Tibial nerve (tissue), 4 donors: Measurements from ENCODE around the gene GIMAP7. TPM values are rescaled to one million over a fixed set of nuclear protein-coding genes. Genes with fewer than 3 reads are reported as not detected.
"Not testable (repeated sequence)": the region's sequence is repeated elsewhere in the genome, so short reads cannot be mapped to it uniquely, and the experiment has no call there.

ENCODE experiments used
- DNase-seq, 2 donors: peaks; one replicate each; pipeline ENCODE4 v3.0.0-alpha.2; 2019; ENCODE audit warnings: low spot score in 2 of 2
- H3K27ac ChIP-seq, 4 donors: fragments of 200-600 bp; sonication (generic) in 3 of 4; one replicate each; pipeline ENCODE4 v1.5.1; 2017 to 2019; ENCODE audit warnings: mild to moderate bottlenecking in 1 of 4
- H3K27me3 ChIP-seq, 2 donors: fragments of 200-600 bp; sonication (generic) in 1 of 2; one replicate each; pipeline versions ENCODE4 v1.5.1 to v1.6.0; 2017 to 2019
- H3K36me3 ChIP-seq, 3 donors: fragments of 200-600 bp; sonication (generic); one replicate each; pipeline ENCODE4 v1.5.1; 2018 to 2019
- H3K4me1 ChIP-seq, 4 donors: fragments of 200-600 bp; sonication (generic) in 3 of 4; one replicate each; pipeline ENCODE4 v1.5.1; 2017 to 2019
- H3K4me3 ChIP-seq, 4 donors: fragments of 200-600 bp; sonication (generic) in 3 of 4; one replicate each; pipeline ENCODE4 v1.5.1; 2017 to 2019; ENCODE audit warnings: mild to moderate bottlenecking in 1 of 4, moderate library complexity in 1 of 4
- H3K9me3 ChIP-seq, 4 donors: fragments of 200-600 bp; sonication (generic) in 3 of 4; one replicate each; pipeline ENCODE4 v1.5.1; 2017 to 2019
- EP300 ChIP-seq, 2 donors: sonication (generic); formaldehyde crosslinking; IDR thresholded peaks; one replicate each; pipeline ENCODE4 v1.6.1; 2017; ENCODE audit warnings: antibody characterized with exemption in 2 of 2, mild to moderate bottlenecking in 1 of 2
- POLR2A ChIP-seq, 2 donors: fragments of 450-650 bp; IDR thresholded peaks; one replicate each; pipeline ENCODE4 v1.6.1; 2017; ENCODE audit warnings: antibody characterized with exemption in 2 of 2, mild to moderate bottlenecking in 2 of 2, moderate library complexity in 2 of 2
- WGBS, 2 donors: methylation state at CpG; one replicate each; pipeline ENCODE4 v1.1.5; 2018; 5-methylcytosine and 5-hydroxymethylcytosine counted together
- total RNA-seq, 4 donors: library from RNA; depleted of rRNA; stranded (reverse); fragments of >200 nt; gene quantifications; one replicate each; pipeline ENCODE4 v1.1.0, GENCODE V29; 2016
- TF ChIP-seq, protein P1 (sequence below), 5 experiments: fragments of 200-600 bp in 3 of 5; fragments of 450-650 bp in 2 of 5; sonication (generic) in 3 of 5; IDR thresholded peaks; one replicate each; pipeline ENCODE4 v1.5.1; 2016 to 2019; ENCODE audit warnings: antibody characterized with exemption in 5 of 5, mild to moderate bottlenecking in 3 of 5, moderate library complexity in 2 of 5

Gene GIMAP7
- total RNA-seq, 4 donors from 2014 or later, result 18.8 to 25.7 (median 23.6) TPM

DNA sequence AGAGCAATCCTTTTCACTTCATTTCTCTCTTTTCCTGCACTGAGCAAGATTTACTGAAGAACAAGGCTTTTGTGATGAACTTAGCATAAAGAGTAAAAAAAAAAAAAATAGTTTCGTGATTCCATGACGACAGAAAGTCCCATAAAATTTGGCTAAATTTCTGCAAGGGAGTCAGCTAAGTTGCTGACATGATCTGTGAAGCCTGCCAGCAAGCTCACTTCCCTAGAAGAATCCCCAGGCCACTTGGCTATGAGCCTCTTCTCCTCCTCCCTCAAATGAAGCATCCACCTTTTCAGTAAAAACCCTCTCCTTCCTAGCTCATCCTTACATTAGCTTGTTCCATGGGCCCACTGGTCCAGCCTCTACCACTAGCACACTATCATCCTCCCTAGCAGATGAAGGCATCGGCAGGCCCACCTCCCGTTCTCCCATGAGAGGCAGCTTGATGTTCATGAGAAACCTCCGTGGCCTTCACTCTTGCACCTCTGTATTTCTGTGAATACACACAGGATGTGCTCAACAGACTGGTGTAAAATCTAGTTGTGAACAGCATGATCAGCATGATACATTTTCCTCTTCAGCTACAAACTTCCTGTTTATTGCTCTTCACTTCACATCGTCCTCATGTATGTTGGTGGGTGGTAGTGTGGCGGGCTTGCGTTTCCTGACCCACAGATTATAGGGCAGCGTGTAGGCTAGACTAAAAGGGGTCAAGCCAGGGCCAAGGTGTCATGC lies 33.3 kb upstream of the GIMAP7 start:
- no peak for DNase-seq
- Histone ChIP-seq H3K27me3 (no peaks in the 10 kb centered on the region), H3K27ac (peak overlapping the region in 3 of 4 donors; percentile 22 to 62 (median 59)), H3K9me3 (no peaks in the 10 kb centered on the region), H3K4me3 (no peak overlapping the region), H3K36me3 (peaks cover 0 to 4% (median 0%) of the 10 kb centered on the region in 3 donors), H3K4me1 (peaks cover 0 to 3% (median 0%) of the 10 kb centered on the region in 4 donors)
- 62 to 68% methylated on average over 9 of the region's 9 CpGs for WGBS, 2 donors
- TF ChIP-seq, protein P1, sequence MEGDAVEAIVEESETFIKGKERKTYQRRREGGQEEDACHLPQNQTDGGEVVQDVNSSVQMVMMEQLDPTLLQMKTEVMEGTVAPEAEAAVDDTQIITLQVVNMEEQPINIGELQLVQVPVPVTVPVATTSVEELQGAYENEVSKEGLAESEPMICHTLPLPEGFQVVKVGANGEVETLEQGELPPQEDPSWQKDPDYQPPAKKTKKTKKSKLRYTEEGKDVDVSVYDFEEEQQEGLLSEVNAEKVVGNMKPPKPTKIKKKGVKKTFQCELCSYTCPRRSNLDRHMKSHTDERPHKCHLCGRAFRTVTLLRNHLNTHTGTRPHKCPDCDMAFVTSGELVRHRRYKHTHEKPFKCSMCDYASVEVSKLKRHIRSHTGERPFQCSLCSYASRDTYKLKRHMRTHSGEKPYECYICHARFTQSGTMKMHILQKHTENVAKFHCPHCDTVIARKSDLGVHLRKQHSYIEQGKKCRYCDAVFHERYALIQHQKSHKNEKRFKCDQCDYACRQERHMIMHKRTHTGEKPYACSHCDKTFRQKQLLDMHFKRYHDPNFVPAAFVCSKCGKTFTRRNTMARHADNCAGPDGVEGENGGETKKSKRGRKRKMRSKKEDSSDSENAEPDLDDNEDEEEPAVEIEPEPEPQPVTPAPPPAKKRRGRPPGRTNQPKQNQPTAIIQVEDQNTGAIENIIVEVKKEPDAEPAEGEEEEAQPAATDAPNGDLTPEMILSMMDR (IDR thresholded peaks at IDR 0.05), result no peak
- peak in 1 of 2 donors; percentile 24 for TF ChIP-seq EP300 (IDR thresholded peaks at IDR 0.05)

GRCh38 chr7:150481922-150482321 lies 32.8 kb upstream of the GIMAP7 start:
- H3K4me1 ChIP-seq, result peaks cover 0 to 3% (median 0%) of the 10 kb centered on the region in 4 donors
- no peaks in the 10 kb centered on the region for H3K27me3 ChIP-seq
- H3K27ac ChIP-seq, result peak overlapping the region in 1 of 4 donors; percentile 22
- 72 to 73% methylated on average over 4 of the region's 4 CpGs for WGBS, 2 donors
- no peak overlapping the region for H3K4me3 ChIP-seq
- no peaks in the 10 kb centered on the region for H3K9me3 ChIP-seq
- peaks cover 0 to 4% (median 0%) of the 10 kb centered on the region in 3 donors for H3K36me3 ChIP-seq
- TF ChIP-seq POLR2A (IDR thresholded peaks at IDR 0.05) (no peak), EP300 (IDR thresholded peaks at IDR 0.05) (no peak)
- TF ChIP-seq, protein P1 (IDR thresholded peaks at IDR 0.05), result no peak
- no peak for DNase-seq

- H3K4me1 ChIP-seq, H3K36me3 ChIP-seq, H3K4me3 ChIP-seq, DNase-seq, H3K27me3 ChIP-seq, H3K9me3 ChIP-seq: not testable (repeated sequence)
- WGBS, 2 donors, result 8 to 10% methylated on average over 2 of the region's 2 CpGs
- TF ChIP-seq EP300 (IDR thresholded peaks at IDR 0.05), result peak in 1 of 2 donors; percentile 41
- peak overlapping the region in 1 of 4 donors; percentile 7 for H3K27ac ChIP-seq
These were observed 31.2 kb upstream of the GIMAP7 start for GRCh38 chr7:150483514-150483913.

- not testable (repeated sequence) for H3K27me3 ChIP-seq, H3K4me3 ChIP-seq, H3K4me1 ChIP-seq, H3K9me3 ChIP-seq, DNase-seq, H3K36me3 ChIP-seq
- H3K27ac ChIP-seq, result peak overlapping the region in 1 of 4 donors; percentile 57
- 17 to 22% methylated on average over 3 of the region's 3 CpGs for WGBS, 2 donors
- peak in 1 of 2 donors; percentile 39 for TF ChIP-seq EP300 (IDR thresholded peaks at IDR 0.05)
These were observed 30.6 kb upstream of the GIMAP7 start for GRCh38 chr7:150484071-150484470.

DNA sequence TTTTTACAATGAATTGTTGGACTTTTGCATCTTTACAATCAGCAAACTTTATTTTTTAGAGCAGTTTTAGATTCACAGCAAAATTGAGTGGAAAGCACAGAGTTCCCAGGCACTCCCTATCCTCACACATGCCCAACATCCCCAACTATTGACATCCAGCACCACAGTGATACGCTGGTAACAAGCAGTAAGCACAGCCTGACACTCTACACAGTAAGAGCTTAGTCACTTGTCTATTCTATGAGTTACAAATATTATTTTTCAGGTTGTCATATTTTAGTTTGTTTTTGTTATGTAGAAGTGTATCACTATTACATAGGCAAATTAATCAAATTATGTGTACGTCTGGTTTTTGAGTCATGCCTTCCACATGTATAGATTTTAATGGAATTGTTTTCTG lies 27.0 kb upstream of the GIMAP7 start:
- Histone ChIP-seq H3K4me3 (no peak overlapping the region), H3K4me1 (no peaks in the 10 kb centered on the region), H3K27me3 (no peaks in the 10 kb centered on the region), H3K9me3 (peaks cover 0 to 9% (median 0%) of the 10 kb centered on the region in 4 donors), H3K27ac (no peak overlapping the region), H3K36me3 (no peaks in the 10 kb centered on the region)
- DNase-seq, result no peak
- TF ChIP-seq EP300 (IDR thresholded peaks at IDR 0.05) (no peak), POLR2A (IDR thresholded peaks at IDR 0.05) (no peak)
- TF ChIP-seq, protein P1 (IDR thresholded peaks at IDR 0.05), result no peak
- WGBS, 2 donors, result 71 to 81% methylated on average over 2 of the region's 2 CpGs

DNA sequence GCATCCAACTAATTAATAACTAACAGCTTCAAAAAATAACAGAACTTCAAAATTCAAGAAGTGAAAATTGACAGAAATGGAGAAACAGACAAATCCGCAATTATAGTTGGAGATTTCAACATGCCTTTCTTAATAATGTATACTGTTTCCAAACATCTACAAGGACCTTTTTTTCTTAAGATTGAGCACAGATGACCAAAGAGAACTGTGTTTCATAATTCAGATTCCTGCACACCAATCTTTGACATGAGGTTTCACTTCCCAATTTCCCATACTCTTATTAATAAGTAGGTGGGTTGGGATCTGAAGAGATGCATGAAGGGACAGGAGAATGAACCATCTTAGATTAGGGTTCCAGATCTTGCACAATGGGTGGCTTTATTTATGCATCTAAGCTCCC lies 24.9 kb upstream of the GIMAP7 start:
- peaks cover 0 to 9% (median 0%) of the 10 kb centered on the region in 4 donors for H3K9me3 ChIP-seq
- no peak overlapping the region for H3K4me3 ChIP-seq
- WGBS, 2 donors, result 81 to 95% methylated on average over 1 of the region's 1 CpG
- peak in 1 of 2 donors; percentile 69 for TF ChIP-seq EP300 (IDR thresholded peaks at IDR 0.05)
- TF ChIP-seq, protein P1 (IDR thresholded peaks at IDR 0.05), result no peak
- H3K36me3 ChIP-seq, result no peaks in the 10 kb centered on the region
- DNase-seq, result no peak
- H3K27ac ChIP-seq, result no peak overlapping the region
- H3K4me1 ChIP-seq, result no peaks in the 10 kb centered on the region
- no peaks in the 10 kb centered on the region for H3K27me3 ChIP-seq

- 63 to 81% methylated on average over 3 of the region's 3 CpGs for WGBS, 2 donors
- not testable (repeated sequence) for H3K27ac ChIP-seq, H3K4me1 ChIP-seq, H3K4me3 ChIP-seq, H3K36me3 ChIP-seq, H3K9me3 ChIP-seq, DNase-seq, H3K27me3 ChIP-seq
These were observed 21.2 kb upstream of the GIMAP7 start for GRCh38 chr7:150493442-150493841.
